PFSK-1 (cell line): Measurements from ENCODE around the gene ANKRD13D.

ENCODE experiments used
- FOXP2 ChIP-seq: optimal IDR thresholded peaks from 2 replicates; pipeline ENCODE3; 2011; ENCODE audit warnings: borderline replicate concordance, control low read depth, inconsistent platforms; ENCODE audit not compliant: insufficient read depth; ENCODE audit errors: extremely low read length, extremely low read depth
- POLR2AphosphoS5 ChIP-seq: IDR thresholded peaks from 2 replicates; pipeline ENCODE4 v1.6.1; 2012; ENCODE audit warnings: low read depth, mild to moderate bottlenecking, control low read depth, low read length, moderate library complexity
- SIN3A ChIP-seq: IDR thresholded peaks from 2 replicates; pipeline ENCODE4 v1.6.1; 2012; ENCODE audit warnings: mild to moderate bottlenecking, low read length, moderate library complexity, borderline replicate concordance; ENCODE audit not compliant: insufficient read depth
- TAF1 ChIP-seq: IDR thresholded peaks from 2 replicates; pipeline ENCODE4 v1.6.1; 2012; ENCODE audit warnings: low read length, control low read depth, borderline replicate concordance; ENCODE audit not compliant: insufficient read depth
- TF ChIP-seq, protein P1 (sequence below), 2 experiments: IDR thresholded peaks; 2 replicates each; pipeline versions ENCODE4 v1.6.1 to v1.8.0; 2011 to 2012; ENCODE audit warnings: low read depth in 2 of 2, low read length in 2 of 2, control low read depth in 1 of 2, inconsistent platforms in 1 of 2, mild to moderate bottlenecking in 1 of 2, moderate library complexity in 1 of 2; ENCODE audit not compliant: insufficient read depth in 1 of 2

ANKRD13D gene

DNA sequence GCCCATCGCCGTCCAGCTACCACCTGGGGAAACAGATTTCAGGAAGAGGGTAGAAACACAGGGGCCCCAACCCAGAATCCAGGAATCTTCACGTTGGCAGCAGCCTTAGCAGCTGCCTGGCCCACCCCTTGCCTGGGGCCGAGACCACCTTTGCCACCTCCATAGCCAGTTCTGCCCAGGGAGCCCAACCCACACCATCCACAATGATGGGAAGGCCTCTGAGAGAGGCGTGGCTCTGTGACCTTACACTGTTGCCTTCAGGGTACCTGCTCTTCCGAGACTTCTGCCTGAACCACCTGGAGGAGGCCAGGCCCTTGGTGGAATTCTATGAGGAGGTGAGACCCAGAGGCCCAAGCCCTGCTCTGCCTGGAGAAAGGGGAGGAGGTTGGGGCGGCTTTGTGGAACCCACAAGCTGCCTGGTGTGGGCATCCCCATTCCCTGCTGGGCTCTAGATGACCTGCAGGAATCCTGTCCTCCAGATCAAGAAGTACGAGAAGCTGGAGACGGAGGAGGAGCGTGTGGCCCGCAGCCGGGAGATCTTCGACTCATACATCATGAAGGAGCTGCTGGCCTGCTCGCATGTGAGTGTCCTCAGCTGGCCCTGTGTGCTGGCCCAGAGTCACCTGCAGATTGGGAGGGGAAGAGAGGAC lies 10.0 kb upstream of the ANKRD13D start:
- TF ChIP-seq SIN3A = no peak
- TF ChIP-seq, protein P1, sequence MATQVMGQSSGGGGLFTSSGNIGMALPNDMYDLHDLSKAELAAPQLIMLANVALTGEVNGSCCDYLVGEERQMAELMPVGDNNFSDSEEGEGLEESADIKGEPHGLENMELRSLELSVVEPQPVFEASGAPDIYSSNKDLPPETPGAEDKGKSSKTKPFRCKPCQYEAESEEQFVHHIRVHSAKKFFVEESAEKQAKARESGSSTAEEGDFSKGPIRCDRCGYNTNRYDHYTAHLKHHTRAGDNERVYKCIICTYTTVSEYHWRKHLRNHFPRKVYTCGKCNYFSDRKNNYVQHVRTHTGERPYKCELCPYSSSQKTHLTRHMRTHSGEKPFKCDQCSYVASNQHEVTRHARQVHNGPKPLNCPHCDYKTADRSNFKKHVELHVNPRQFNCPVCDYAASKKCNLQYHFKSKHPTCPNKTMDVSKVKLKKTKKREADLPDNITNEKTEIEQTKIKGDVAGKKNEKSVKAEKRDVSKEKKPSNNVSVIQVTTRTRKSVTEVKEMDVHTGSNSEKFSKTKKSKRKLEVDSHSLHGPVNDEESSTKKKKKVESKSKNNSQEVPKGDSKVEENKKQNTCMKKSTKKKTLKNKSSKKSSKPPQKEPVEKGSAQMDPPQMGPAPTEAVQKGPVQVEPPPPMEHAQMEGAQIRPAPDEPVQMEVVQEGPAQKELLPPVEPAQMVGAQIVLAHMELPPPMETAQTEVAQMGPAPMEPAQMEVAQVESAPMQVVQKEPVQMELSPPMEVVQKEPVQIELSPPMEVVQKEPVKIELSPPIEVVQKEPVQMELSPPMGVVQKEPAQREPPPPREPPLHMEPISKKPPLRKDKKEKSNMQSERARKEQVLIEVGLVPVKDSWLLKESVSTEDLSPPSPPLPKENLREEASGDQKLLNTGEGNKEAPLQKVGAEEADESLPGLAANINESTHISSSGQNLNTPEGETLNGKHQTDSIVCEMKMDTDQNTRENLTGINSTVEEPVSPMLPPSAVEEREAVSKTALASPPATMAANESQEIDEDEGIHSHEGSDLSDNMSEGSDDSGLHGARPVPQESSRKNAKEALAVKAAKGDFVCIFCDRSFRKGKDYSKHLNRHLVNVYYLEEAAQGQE (IDR thresholded peaks at IDR 0.05; ENCODE audit: insufficient read depth in 1 of 2, low read depth in 2 of 2, low read length in 2 of 2) = no peak
- TF ChIP-seq POLR2AphosphoS5 = no peak
- no peak for TF ChIP-seq TAF1
- TF ChIP-seq FOXP2 = no peak

DNA sequence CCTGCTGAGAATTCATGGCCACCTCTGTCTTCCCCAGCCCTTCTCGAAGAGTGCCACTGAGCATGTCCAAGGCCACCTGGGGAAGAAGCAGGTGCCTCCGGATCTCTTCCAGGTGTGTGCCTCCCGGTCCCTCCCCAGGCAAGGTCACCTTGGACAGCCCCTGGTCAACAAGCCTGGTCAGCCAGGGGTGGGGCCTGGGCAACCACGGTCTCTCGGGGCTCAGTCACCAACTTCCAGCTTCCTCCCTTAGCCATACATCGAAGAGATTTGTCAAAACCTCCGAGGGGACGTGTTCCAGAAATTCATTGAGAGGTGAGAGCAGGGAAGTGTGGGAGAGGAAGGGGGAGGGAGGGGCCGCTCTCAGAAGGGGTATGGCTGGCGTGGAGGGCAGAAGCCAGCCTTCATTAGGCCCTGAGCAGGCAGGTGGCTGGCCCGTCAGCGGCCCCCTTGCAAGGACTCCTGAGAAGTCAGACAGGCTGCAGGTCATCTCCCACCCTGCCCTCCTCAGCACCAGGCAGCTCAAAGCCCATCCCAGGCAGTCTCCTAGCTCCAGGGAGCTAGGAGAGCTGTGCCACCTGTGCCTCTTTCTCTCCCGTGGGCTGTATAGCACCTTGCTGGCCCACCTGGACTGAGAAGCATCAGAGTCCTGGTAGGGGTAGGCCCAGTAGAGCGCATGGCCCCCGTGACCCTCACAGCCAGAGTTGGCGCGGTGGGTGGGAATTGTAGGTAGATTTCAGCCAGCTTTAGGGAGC lies 9.3 kb upstream of the ANKRD13D start:
- TF ChIP-seq FOXP2 (no peak), POLR2AphosphoS5 (no peak), TAF1 (no peak), SIN3A (no peak)
- TF ChIP-seq, protein P1 (IDR thresholded peaks at IDR 0.05; ENCODE audit: insufficient read depth in 1 of 2, low read depth in 2 of 2, low read length in 2 of 2) = no peak

DNA sequence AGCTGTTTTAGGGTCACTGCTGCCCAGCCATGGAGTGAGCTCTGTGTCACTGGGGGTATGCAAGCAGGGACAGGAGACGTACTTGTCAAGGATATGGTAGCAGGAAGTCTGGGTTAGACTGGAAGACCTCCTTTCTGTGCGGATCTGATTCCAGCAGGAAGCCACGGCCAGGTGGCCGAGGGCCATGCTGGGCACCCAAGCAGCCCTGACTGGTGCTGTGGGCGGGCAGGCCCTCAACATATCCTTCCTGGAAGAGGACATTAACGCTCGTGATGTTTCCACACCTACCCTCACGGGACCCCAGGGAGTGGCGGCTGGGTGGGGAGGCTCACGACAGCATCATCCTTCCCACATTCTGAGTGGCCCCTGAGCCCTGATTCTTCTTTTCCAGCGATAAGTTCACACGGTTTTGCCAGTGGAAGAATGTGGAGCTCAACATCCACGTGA lies 8.7 kb upstream of the ANKRD13D start:
- no peak for TF ChIP-seq POLR2AphosphoS5
- no peak for TF ChIP-seq SIN3A
- TF ChIP-seq, protein P1 (IDR thresholded peaks at IDR 0.05; ENCODE audit: insufficient read depth in 1 of 2, low read depth in 2 of 2, low read length in 2 of 2) = no peak
- TF ChIP-seq TAF1 = no peak

DNA sequence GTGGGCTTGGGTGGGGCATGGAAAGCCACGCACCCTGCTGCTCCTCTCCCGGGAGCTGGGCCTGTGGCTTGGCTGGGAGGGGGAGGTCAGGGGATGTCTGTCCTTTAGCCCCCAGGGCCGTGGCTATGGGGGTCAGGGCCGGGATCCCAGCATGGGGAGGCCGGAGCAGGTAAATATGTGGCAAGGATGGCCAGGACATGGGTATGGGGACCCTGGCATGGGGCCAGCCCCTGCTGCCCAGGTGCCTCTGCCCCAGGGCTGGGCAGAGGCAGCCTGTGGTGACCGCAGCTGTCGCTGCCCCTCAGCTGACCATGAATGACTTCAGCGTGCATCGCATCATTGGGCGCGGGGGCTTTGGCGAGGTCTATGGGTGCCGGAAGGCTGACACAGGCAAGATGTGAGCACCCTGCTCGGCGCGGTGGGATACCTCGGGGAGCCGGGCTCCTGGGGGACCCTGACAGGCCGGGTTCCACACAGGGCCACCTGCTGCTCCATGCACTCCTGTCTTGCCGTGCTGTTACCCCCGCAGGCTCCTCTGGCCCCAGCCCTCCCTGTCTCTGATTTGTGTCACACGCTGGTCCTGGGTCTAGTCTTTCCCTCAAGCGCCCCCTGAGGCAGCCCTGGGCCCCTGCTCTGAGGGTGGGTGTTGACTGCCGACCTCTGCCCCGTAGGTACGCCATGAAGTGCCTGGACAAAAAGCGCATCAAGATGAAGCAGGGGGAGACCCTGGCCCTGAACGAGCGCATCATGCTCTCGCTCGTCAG lies 8.1 kb upstream of the ANKRD13D start:
- no peak for TF ChIP-seq POLR2AphosphoS5
- TF ChIP-seq FOXP2 = no peak
- no peak for TF ChIP-seq TAF1
- TF ChIP-seq, protein P1 (IDR thresholded peaks at IDR 0.05; ENCODE audit: insufficient read depth in 1 of 2, low read depth in 2 of 2, low read length in 2 of 2) = no peak
- TF ChIP-seq SIN3A = no peak
